ENCODE measurements around the gene MFSD2B. TPM values are rescaled to one million over a fixed set of nuclear protein-coding genes. Genes with fewer than 3 reads are reported as not detected.
A peak's percentile ranks its signal among the peaks of the same experiment; 100 is the strongest.

The MFSD2B gene
- total RNA-seq, 4 donors from 2014 or later = 0.39 TPM; not detected in 3

- WGBS, 2 donors (ENCODE audit: low coverage in 1 of 2) = 69 to 86% methylated on average over 4 to 6 of the region's 9 CpGs
- Histone ChIP-seq H3K4me1 (no peaks in the 10 kb centered on the region), H3K9me3 (no peaks in the 10 kb centered on the region), H3K4me3 (no peak overlapping the region), H3K36me3 (peaks cover 0 to 18% of the 10 kb centered on the region in 2 donors), H3K27ac (no peak overlapping the region), H3K27me3 (peaks cover under 1% of the 10 kb centered on the region)
- no peak for ATAC-seq
- no peak for TF ChIP-seq POLR2AphosphoS5 (IDR thresholded peaks at IDR 0.05)
- no peak for TF ChIP-seq EP300 (IDR thresholded peaks at IDR 0.05)
- no peak for TF ChIP-seq POLR2A (IDR thresholded peaks at IDR 0.05)
- no peak for TF ChIP-seq CTCF (IDR thresholded peaks at IDR 0.05)
These were observed 8.4 kb downstream of the MFSD2B start for GRCh38 chr2:24018241-24018640.

GRCh38 chr2:24019729-24020128, 9.8 kb downstream of the MFSD2B start:
- ATAC-seq = no peak
- Histone ChIP-seq H3K9me3 (no peaks in the 10 kb centered on the region), H3K4me1 (no peaks in the 10 kb centered on the region), H3K4me3 (no peak overlapping the region), H3K27me3 (no peaks in the 10 kb centered on the region), H3K36me3 (peaks cover 0 to 32% of the 10 kb centered on the region in 2 donors), H3K27ac (no peak overlapping the region)
- WGBS, 2 donors (ENCODE audit: low coverage in 1 of 2) = no CpG with 5 or more reads among the region's 5 CpGs
- no peak for TF ChIP-seq CTCF (IDR thresholded peaks at IDR 0.05)
- TF ChIP-seq POLR2AphosphoS5 (IDR thresholded peaks at IDR 0.05) = no peak
- TF ChIP-seq EP300 (IDR thresholded peaks at IDR 0.05) = no peak
- no peak for TF ChIP-seq POLR2A (IDR thresholded peaks at IDR 0.05)

GRCh38 chr2:24020244-24020643, 10.4 kb downstream of the MFSD2B start:
- Histone ChIP-seq H3K4me3 (no peak overlapping the region), H3K27ac (no peak overlapping the region), H3K4me1 (no peaks in the 10 kb centered on the region), H3K27me3 (no peaks in the 10 kb centered on the region), H3K9me3 (no peaks in the 10 kb centered on the region), H3K36me3 (peaks cover 0 to 38% of the 10 kb centered on the region in 2 donors)
- no peak for TF ChIP-seq POLR2AphosphoS5 (IDR thresholded peaks at IDR 0.05)
- no peak for TF ChIP-seq EP300 (IDR thresholded peaks at IDR 0.05)
- no peak for TF ChIP-seq POLR2A (IDR thresholded peaks at IDR 0.05)
- no peak for TF ChIP-seq CTCF (IDR thresholded peaks at IDR 0.05)
- no peak for ATAC-seq
- WGBS, 2 donors (ENCODE audit: low coverage in 1 of 2) = 80% methylated on average over 3 of the region's 4 CpGs; no CpG with 5 or more reads in 1 of the 2 donors

GRCh38 chr2:24021122-24021998, 11.5 kb downstream of the MFSD2B start:
- Histone ChIP-seq H3K9me3 (no peaks in the 10 kb centered on the region), H3K36me3 (peaks cover 0 to 49% of the 10 kb centered on the region in 2 donors), H3K27ac (no peak overlapping the region), H3K27me3 (no peaks in the 10 kb centered on the region), H3K4me1 (no peaks in the 10 kb centered on the region), H3K4me3 (no peak overlapping the region)
- peak; percentile 17 for ATAC-seq
- TF ChIP-seq POLR2AphosphoS5 (IDR thresholded peaks at IDR 0.05) (no peak), CTCF (IDR thresholded peaks at IDR 0.05) (peak in 1 of 4 experiments; percentile 27)
- 67% methylated on average over 3 of the region's 19 CpGs; no CpG with 5 or more reads in 1 of the 2 donors for WGBS, 2 donors (ENCODE audit: low coverage in 1 of 2)

Measured in gastroesophageal sphincter (tissue), 4 donors.